GM19035 (cell line): ENCODE data around the gene RSPH6A.

Experiments used
- ATAC-seq: cut with Tn5 transposase; IDR thresholded peaks from one replicate; pipeline ENCODE4 v1.9.1; 2021; ENCODE audit not compliant: unreplicated experiment

RSPH6A gene

GRCh38 chr19:45825917-45826893 lies 11.1 kb upstream of the RSPH6A start:
- no peak for ATAC-seq

DNA sequence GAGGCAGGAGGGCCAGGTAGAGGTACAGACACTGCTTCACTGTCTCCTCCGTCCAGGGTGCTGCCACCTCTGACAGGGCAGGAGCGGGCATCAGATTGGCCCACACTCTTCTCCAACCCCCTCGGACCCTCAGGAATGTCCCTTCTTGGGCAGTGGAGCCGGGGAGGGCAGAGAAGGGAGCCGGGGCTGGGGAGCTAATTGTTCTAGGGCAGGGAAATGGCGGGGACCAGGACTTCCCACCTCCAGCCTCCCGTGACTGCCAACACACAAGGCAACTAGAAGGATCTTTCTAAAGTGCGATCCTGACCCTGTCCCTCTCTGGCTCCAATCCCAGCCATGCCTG lies 10.1 kb upstream of the RSPH6A start:
- ATAC-seq = no peak

DNA sequence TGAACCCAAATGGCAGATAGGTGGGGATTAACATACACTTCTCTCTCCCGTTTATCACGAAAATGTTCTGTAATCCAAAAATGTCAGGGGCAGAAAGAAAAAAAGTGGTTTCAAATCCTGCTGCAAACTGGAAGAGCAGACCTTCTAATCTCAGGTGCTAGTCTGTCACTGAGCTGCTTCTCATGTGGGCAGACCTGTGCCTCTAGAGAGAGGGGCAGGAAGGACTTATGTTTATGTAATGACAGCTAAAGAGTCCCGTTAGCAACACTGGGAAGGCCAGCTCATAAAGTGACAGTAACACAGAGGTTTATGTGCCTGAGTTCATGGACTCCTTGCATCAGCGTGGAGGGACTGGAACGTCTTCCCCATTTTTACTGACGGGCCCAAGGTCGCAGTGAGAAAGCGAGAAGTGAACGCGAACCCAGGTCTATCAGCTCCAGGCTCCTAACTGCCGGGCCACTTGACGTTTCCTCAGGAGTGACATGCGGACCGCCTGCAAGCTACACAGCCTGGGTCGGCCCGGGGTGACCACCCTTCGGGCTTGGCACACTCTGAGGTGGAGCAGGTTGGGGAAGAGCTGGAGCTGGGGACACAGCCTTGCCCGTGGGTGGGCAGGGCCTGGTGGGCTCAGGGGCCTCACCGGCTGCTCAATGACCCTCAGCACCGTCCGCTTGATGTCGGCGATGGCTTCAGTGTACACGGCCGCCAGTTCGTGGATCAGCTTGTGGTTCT lies 9.6 kb upstream of the RSPH6A start:
- ATAC-seq = no peak

GRCh38 chr19:45824041-45824471 lies 8.9 kb upstream of the RSPH6A start:
- no peak for ATAC-seq

- no peak for ATAC-seq
Measured at GRCh38 chr19:45823182-45823581, 8.1 kb upstream of the RSPH6A start.

- no peak for ATAC-seq
Measured at GRCh38 chr19:45822716-45823115, 7.6 kb upstream of the RSPH6A start.

DNA sequence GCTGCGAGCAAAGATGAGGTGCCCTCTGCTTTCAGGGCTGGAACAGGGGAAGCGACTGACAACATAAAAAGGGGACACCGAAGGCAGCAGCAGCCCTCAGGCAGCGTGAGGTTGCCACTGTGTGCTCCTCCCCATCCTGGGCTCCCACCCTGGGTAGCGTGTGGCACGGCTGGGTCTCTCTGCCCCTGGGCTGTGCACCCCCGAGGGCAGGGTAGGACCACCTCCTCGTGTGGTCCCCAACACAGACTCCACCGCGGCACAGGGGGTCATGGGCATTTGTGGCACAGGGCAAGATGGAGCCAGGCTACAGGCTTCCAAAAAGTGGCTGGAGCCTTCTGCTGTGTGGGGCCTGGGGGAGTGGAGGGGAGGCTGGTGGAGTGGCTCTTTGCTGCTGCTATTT lies 6.5 kb upstream of the RSPH6A start:
- no peak for ATAC-seq

- ATAC-seq = no peak
Measured at GRCh38 chr19:45821103-45821521, 6.0 kb upstream of the RSPH6A start.

DNA sequence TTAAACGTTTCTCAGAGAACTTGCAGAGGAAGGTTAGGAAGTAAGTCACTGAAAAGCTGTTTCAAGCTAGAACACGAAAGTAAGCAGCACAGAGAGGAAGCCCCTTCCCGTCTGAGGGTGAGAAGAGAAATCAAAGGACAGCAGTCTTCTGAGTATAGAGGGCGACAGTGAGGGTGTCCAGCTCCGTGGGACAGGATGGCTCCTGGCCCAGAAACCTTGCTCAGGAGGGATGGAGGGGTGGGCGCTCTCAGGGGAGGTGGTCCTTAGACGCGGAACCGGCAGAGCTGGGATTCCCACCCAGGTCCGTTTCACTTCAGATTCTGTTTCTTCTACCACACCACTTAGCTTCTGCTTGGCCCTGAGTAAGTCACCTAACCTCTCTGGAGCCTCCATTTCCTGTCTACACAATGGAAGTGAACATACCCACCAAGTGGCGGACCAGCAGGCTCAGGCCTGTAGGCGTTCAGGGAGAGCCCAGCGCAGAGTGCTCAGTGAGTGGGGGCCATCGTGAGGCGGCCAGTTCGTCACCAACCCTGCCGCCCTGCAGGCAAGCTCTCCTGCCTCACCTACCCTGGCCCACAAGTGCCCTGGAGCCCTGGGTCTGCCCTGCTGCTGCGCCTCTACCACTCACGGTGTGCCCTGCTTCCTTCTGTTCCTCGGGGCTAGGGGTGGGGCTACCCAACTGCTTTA lies 5.5 kb upstream of the RSPH6A start:
- ATAC-seq = no peak

- ATAC-seq = no peak
Measured at GRCh38 chr19:45819769-45820168, 4.7 kb upstream of the RSPH6A start.

DNA sequence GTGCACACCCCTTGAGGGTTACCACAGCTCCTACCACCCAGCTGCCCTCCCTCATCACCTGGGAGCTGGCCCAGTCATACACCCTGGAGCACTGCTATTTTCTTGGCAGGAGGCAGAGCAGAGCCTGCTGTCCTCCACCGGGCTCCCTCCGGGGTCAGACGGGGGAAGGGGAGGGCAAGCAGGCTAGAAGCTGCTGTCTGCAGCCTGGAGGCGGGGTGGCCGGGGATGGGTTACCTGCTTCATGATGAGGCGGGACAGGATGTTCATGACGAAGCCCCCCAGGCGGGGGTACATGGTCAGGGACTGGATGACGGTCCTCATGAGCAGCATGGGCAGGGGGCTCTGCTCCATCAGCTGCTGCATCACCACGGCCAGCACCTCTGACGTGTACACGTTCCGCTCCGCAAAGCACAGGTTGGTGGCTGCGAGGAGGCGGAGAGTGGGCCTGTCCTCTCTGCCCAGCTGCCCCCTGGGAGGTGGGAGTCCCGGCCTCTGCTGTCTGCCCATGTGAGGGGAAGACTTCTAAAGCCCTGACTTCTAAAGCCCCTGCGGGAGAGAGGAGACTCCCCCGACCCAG lies 2.7 kb upstream of the RSPH6A start:
- no peak for ATAC-seq

DNA sequence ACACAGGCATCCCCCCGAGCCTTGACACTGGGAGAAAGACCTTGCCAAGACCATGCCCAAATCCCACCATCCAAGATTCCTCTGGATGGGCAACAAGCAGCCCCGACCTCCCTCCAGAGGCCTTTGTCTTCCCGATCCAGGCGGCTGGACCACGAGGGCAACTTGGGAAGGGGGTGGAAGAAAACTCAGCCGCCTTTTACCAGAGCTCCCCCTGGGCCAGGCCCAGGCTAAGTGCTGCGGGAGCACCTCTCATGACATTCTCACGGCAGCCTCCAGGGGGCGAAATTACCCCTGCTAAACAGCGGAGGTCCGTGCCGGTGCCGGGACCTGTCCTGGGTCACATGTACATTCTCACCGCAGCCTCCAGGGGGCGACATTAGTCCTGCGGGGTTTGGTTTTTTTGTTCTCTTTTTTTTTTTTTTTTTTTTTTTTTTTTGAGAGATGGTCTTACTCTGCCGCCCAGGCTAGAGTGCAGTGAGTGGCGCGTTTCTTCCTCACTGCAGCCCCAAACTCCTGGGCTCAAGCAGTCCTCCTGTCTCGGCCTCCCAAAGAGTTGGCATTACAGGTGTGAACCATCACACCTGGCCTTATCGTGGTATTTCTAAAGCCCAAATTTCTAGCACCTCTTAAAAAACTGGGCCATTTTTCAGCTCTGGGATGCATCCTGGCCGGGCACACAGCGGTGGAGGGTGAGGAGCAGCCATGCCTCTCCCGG lies 2.1 kb upstream of the RSPH6A start:
- ATAC-seq = peak; percentile 85

DNA sequence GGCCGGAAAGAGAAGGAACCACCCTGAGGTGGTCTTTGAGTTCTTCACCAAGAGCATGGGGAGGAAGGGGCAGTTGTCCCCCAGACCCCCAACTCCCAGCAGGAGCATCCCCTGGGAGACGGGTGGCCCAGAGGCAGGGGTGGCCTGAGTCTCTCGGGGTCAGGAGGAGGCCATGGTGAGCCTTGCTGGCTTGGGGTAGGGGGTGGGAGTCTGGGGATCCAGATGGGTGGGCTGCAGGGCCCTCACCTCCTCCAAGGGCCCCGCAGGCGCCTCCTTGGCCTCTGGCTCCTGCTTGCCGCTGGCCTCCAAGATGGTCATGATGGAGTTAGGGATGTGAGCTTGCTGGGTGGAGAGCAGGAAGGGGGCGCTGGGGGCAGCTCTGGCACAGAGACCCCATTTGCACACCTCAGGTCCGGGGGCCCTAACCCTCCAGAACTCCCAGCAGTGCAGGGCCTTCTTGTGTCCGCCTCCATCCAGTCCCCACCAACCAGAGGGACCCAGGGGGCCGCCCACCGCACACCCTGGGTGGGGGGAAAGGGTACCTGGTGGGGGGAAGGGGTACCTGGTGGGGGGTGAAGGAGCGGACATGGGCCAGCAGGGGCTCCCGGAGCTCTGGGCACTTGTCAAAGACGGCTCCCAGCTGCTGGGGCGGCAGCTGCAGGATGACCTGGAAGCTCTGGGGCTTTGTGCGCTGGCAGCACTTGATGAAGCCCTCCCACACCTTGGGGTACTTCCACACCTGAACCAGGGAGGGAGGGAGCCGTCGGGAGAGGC lies 1.3 kb upstream of the RSPH6A start:
- no peak for ATAC-seq

DNA sequence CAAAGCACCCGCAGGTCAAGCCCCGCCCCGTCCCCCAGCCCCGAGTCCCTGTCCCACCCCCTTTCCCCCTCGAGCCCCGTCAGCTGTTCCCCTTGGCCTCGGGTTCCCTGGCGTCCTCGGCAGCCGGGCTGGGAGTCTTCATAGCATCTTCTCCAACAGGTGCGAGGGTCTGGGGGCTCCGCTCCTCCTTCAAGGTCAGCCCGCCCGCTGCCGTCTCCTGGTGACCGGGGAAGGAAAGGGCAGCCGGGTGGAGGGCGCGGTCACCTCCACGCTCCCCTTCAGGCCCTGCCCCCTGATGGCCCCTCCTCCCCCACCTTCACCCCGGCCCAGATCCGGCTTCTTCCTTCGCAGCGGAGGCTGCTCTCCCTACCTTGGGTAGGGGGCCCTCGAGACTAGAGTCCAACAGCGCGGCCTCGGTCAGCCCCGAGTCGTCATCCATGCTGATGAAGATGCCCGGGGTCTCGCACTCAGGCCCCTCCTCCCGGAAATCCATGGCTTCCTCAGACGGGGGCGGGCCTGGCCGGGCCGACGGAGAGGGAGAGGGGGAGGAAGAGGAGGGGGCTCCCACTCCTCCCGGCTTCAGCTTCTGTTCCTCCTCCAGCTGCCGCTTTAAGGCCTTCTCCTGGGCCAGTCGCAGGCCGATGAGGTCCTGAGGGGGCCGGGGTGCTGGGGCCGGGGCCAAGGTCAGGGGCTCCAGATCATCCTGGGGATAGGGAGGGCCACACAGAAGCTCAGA lies 541 bp upstream of the RSPH6A start:
- ATAC-seq = no peak

DNA sequence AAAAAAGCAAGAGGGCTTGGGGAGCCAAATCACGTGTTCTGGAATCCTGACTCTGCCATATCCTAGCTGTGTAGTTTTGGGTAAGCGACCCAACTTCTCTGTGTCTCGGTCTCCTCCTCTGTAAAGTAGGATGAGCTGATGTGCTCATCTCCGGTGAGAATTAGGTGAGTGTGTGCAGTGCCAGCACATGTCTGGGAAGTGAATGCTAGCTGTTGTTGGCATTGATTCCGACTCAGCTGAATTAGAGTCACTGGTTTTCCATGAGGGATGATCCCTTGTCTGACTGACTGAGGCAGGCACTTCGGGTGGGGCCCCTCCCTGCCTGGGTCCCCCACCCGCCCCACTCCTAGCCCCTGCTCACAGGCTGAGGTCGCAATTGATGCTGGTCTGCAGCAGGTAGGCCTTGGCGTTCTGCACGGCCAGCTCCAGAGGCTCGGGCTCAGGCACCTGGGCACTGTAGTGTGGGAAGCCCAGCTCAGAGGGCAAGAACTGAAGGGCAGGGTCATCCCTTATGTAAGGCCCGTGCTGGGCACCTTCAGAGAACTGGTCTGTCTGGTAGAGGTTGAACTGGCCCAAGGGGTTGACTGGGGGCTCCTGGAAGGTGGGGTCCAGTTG lies 835 bp downstream of the RSPH6A start:
- ATAC-seq = no peak

DNA sequence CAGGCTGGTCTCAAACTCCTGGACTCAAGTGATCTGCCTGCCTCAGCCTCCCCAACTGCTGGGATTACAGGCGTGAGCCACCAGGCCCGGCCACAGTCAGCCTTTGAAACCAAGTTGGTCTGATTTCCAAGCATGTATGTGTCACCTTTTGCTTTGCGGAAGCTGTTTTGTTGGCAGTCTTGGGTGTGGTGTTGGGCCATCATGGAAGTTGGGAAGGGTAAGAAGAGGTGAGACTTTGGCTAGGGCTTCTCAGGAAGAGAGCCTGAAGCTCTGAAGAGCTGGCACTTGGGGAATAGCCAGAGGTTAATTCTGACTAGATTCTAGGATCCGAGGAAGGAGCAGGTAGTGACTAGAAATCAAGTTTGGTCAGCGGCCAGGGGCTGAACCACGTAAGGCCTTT lies 2.8 kb downstream of the RSPH6A start:
- no peak for ATAC-seq

GRCh38 chr19:45809643-45810159 lies 5.4 kb downstream of the RSPH6A start:
- no peak for ATAC-seq

GRCh38 chr19:45805719-45806118 lies 9.4 kb downstream of the RSPH6A start:
- ATAC-seq = no peak

GRCh38 chr19:45804959-45805230 lies 10.2 kb downstream of the RSPH6A start:
- no peak for ATAC-seq
